ENCODE results near the gene PYGL. TPM values are rescaled to one million over a fixed set of nuclear protein-coding genes. Genes with fewer than 3 reads are reported as not detected.

The PYGL gene
- polyA plus RNA-seq, 1 of the 3 experiments (the other 2 are of a cell fraction): 60.2 TPM

DNA sequence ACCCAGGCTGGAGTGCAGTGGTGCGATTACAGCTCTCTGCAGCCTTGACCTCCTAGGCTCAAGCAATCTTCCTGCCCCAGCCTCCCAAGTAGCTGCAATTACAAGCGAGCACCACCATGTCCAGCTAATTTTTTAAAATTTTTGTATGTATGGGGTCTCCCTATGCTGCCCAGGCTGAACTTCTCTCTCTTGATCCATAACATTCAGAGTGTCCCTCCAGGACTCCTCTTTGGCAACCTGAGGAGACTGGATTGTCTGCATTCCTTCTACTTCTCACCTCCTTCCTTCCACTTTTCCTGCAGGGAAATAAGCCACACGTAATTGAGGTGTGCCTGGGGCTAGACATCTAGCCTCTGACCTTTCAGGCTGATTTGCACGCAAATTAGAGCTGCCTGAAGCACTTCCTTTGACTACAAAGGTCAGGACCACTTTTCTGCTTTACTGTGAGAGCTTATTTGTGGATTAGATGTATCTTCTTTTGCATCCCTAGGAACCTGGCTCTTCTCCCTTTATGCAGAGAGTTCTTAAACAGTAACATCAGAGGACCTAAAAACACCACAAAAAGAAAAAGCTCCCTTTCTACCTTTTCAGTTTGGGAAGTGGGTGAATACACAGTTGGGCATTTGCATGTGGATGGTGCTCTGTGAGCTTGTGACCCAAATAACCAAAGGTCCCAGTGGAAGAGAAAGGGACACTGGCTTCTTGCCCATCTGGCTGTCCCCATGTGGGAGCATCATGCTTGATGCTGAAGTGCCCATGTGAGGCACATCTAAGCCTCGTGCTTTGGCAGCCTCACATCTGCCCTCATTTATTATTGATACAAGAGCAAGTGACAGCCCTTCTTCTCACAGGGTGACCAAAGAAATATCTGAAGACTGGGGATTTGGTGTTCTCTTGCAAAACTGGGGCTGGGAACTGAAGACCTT is 33.5 kb downstream of the PYGL start:
- Histone ChIP-seq H3K27me3 (ENCODE audit: insufficient read depth) (no peaks in the 10 kb centered on the region), H4K20me1 (ENCODE audit: insufficient read depth) (no peaks in the 10 kb centered on the region), H3K9ac (no peak overlapping the region), H3K4me2 (no peak overlapping the region), H3K4me3 (ENCODE audit: low read depth in 2 of 2, low read length in 1 of 2) (no peak overlapping the region), H3K9me2 (no peaks in the 10 kb centered on the region), H3K4me1 (ENCODE audit: control insufficient read depth in 1 of 2, insufficient read depth in 2 of 2, low read depth in 1 of 2, low read length in 1 of 2) (no peaks in the 10 kb centered on the region), H3K79me2 (ENCODE audit: insufficient read depth) (no peaks in the 10 kb centered on the region), H2AFZ (ENCODE audit: low read depth) (no peak overlapping the region), H3K36me3 (replicated peaks in 1 of 2; ENCODE audit: control insufficient read depth in 1 of 2, insufficient read depth in 2 of 2, low read length in 1 of 2) (peaks cover 37 to 51% of the 10 kb centered on the region in 2 experiments), H3F3A (replicated peaks; ENCODE audit: insufficient read depth) (no peaks in the 10 kb centered on the region), H3K27ac (ENCODE audit: low read depth in 2 of 2, low read length in 1 of 2) (no peak overlapping the region), H3K9me3 (no peaks in the 10 kb centered on the region)
- ChIA-PET POLR2A (no interaction called here), CTCF (interaction anchor here (1.0 to 1.3 kb wide), 3 partner anchors 25 to 184 kb away, joined by 3 to 4 read pairs (median 4); partner anchors contain the start of gene TRIM9)
- TF ChIP-seq FOSL2 (IDR thresholded peaks at IDR 0.05; ENCODE audit: borderline replicate concordance, low read depth) (no peak), GABPA (IDR thresholded peaks at IDR 0.05; ENCODE audit: low read depth) (no peak), FOXJ3 (CRISPR knock-in tag; IDR thresholded peaks at IDR 0.05) (no peak), SMC3 (IDR thresholded peaks at IDR 0.05; ENCODE audit: low read depth, low read length) (no peak), NRF1 (IDR thresholded peaks at IDR 0.05; ENCODE audit: low read depth, low read length) (no peak), EZH2phosphoT487 (IDR thresholded peaks at IDR 0.05; ENCODE audit: borderline replicate concordance, low read depth) (no peak)
- no peak for DNase-seq
- WGBS (ENCODE audit: low lambda C conversion rate): 82% methylated on average over 5 of the region's 5 CpGs

DNA sequence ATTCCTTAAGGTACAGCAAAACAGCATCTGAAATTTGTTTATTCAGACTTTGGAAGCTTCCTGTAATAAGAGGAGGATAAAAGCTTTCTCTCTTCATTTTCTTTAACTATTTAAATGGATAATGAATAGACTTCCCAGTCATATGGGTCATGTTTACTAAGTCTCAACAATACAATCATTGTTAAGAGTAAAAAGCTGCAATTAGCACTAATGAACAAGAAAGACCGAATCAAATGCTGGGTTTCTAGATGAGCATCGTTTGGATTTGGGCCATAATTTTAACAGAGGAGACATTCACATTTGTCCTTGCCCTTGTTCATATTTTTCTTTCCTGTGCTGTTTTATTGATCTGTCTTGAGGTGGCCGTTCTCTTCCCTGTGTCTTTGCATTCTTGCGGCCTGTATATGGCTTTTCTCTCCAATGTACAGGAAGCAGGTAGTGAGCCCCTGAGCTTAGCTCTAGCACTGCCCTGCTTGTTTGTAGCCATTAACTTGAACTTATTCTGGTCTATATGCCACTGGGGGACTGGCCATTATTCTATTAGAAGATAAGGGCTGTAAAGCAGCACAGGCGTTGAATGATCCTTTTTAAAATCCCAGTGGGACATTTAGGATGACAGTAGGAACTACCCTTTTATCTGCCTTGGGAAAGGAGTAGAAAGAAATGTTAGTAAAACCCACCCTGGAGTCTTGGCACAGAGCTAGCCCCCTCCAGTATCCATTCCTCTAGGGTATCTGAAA is 37.8 kb downstream of the PYGL start:
- Histone ChIP-seq H3K27ac (ENCODE audit: low read depth in 2 of 2, low read length in 1 of 2) (no peak overlapping the region), H3K79me2 (ENCODE audit: insufficient read depth) (no peaks in the 10 kb centered on the region), H4K20me1 (ENCODE audit: insufficient read depth) (no peaks in the 10 kb centered on the region), H3F3A (replicated peaks; ENCODE audit: insufficient read depth) (no peaks in the 10 kb centered on the region), H3K4me1 (ENCODE audit: control insufficient read depth in 1 of 2, insufficient read depth in 2 of 2, low read depth in 1 of 2, low read length in 1 of 2) (no peaks in the 10 kb centered on the region), H3K4me2 (no peak overlapping the region), H3K36me3 (replicated peaks in 1 of 2; ENCODE audit: control insufficient read depth in 1 of 2, insufficient read depth in 2 of 2, low read length in 1 of 2) (peaks cover 30 to 42% of the 10 kb centered on the region in 2 experiments), H2AFZ (ENCODE audit: low read depth) (no peak overlapping the region), H3K9me3 (no peaks in the 10 kb centered on the region), H3K4me3 (ENCODE audit: low read depth in 2 of 2, low read length in 1 of 2) (no peak overlapping the region), H3K9ac (no peak overlapping the region), H3K9me2 (no peaks in the 10 kb centered on the region), H3K27me3 (ENCODE audit: insufficient read depth) (no peaks in the 10 kb centered on the region)
- peak; percentile 11 for DNase-seq
- TF ChIP-seq, protein P1, sequence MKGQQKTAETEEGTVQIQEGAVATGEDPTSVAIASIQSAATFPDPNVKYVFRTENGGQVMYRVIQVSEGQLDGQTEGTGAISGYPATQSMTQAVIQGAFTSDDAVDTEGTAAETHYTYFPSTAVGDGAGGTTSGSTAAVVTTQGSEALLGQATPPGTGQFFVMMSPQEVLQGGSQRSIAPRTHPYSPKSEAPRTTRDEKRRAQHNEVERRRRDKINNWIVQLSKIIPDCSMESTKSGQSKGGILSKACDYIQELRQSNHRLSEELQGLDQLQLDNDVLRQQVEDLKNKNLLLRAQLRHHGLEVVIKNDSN (IDR thresholded peaks at IDR 0.05; ENCODE audit: borderline replicate concordance, low read depth): no peak
- TF ChIP-seq ZBTB33 (IDR thresholded peaks at IDR 0.05; ENCODE audit: borderline replicate concordance, low read depth) (no peak), EP300 (IDR thresholded peaks at IDR 0.05; ENCODE audit: borderline replicate concordance in 1 of 2, low read depth in 1 of 2, low read length in 1 of 2) (no peak), YY1 (IDR thresholded peaks at IDR 0.05; ENCODE audit: low read depth) (no peak), NRF1 (IDR thresholded peaks at IDR 0.05; ENCODE audit: low read depth, low read length) (no peak)
- TF ChIP-seq, protein P2, sequence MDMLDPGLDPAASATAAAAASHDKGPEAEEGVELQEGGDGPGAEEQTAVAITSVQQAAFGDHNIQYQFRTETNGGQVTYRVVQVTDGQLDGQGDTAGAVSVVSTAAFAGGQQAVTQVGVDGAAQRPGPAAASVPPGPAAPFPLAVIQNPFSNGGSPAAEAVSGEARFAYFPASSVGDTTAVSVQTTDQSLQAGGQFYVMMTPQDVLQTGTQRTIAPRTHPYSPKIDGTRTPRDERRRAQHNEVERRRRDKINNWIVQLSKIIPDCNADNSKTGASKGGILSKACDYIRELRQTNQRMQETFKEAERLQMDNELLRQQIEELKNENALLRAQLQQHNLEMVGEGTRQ (IDR thresholded peaks at IDR 0.05; ENCODE audit: borderline replicate concordance, low read depth, low read length): no peak
- ChIA-PET CTCF (no interaction called here), POLR2A (no interaction called here)
- WGBS (ENCODE audit: low lambda C conversion rate): 94% methylated on average over 5 of the region's 5 CpGs

Data from SK-N-SH (cell line).